Tibial nerve (tissue), 4 donors: Measurements from ENCODE around the gene SRSF10. TPM values are rescaled to one million over a fixed set of nuclear protein-coding genes. Genes with fewer than 3 reads are reported as not detected.

Source experiments
- DNase-seq, 2 donors: peaks; one replicate each; pipeline ENCODE4 v3.0.0-alpha.2; 2019; ENCODE audit warnings: low spot score in 2 of 2
- H3K27ac ChIP-seq, 4 donors: fragments of 200-600 bp; sonication (generic) in 3 of 4; one replicate each; pipeline ENCODE4 v1.5.1; 2017 to 2019; ENCODE audit warnings: mild to moderate bottlenecking in 1 of 4
- H3K27me3 ChIP-seq, 2 donors: fragments of 200-600 bp; sonication (generic) in 1 of 2; one replicate each; pipeline versions ENCODE4 v1.5.1 to v1.6.0; 2017 to 2019
- H3K36me3 ChIP-seq, 3 donors: fragments of 200-600 bp; sonication (generic); one replicate each; pipeline ENCODE4 v1.5.1; 2018 to 2019
- H3K4me1 ChIP-seq, 4 donors: fragments of 200-600 bp; sonication (generic) in 3 of 4; one replicate each; pipeline ENCODE4 v1.5.1; 2017 to 2019
- H3K4me3 ChIP-seq, 4 donors: fragments of 200-600 bp; sonication (generic) in 3 of 4; one replicate each; pipeline ENCODE4 v1.5.1; 2017 to 2019; ENCODE audit warnings: mild to moderate bottlenecking in 1 of 4, moderate library complexity in 1 of 4
- H3K9me3 ChIP-seq, 4 donors: fragments of 200-600 bp; sonication (generic) in 3 of 4; one replicate each; pipeline ENCODE4 v1.5.1; 2017 to 2019
- EP300 ChIP-seq, 2 donors: sonication (generic); formaldehyde crosslinking; IDR thresholded peaks; one replicate each; pipeline ENCODE4 v1.6.1; 2017; ENCODE audit warnings: antibody characterized with exemption in 2 of 2, mild to moderate bottlenecking in 1 of 2
- POLR2A ChIP-seq, 2 donors: fragments of 450-650 bp; IDR thresholded peaks; one replicate each; pipeline ENCODE4 v1.6.1; 2017; ENCODE audit warnings: antibody characterized with exemption in 2 of 2, mild to moderate bottlenecking in 2 of 2, moderate library complexity in 2 of 2
- WGBS, 2 donors: methylation state at CpG; one replicate each; pipeline ENCODE4 v1.1.5; 2018; 5-methylcytosine and 5-hydroxymethylcytosine counted together
- total RNA-seq, 4 donors: library from RNA; depleted of rRNA; stranded (reverse); fragments of >200 nt; gene quantifications; one replicate each; pipeline ENCODE4 v1.1.0, GENCODE V29; 2016
- TF ChIP-seq, protein P1 (sequence below), 5 experiments: fragments of 200-600 bp in 3 of 5; fragments of 450-650 bp in 2 of 5; sonication (generic) in 3 of 5; IDR thresholded peaks; one replicate each; pipeline ENCODE4 v1.5.1; 2016 to 2019; ENCODE audit warnings: antibody characterized with exemption in 5 of 5, mild to moderate bottlenecking in 3 of 5, moderate library complexity in 2 of 5

SRSF10 gene
- total RNA-seq, 4 donors from 2014 or later, result 58.6 to 113 (median 89.9) TPM

GRCh38 chr1:23980728-23981070 lies 572 bp upstream of the SRSF10 start:
- Histone ChIP-seq H3K27ac (peak overlapping the region; percentile 93 to 99 (median 98)), H3K4me3 (peak overlapping the region; percentile 45 to 93 (median 82)), H3K36me3 (no peaks in the 10 kb centered on the region), H3K9me3 (no peaks in the 10 kb centered on the region), H3K27me3 (no peaks in the 10 kb centered on the region), H3K4me1 (peaks cover 0 to 53% (median 33%) of the 10 kb centered on the region in 4 donors)
- 39 to 43% methylated on average over 6 of the region's 6 CpGs for WGBS, 2 donors
- DNase-seq, result peak in 1 of 2 donors; percentile 22
- TF ChIP-seq, protein P1, sequence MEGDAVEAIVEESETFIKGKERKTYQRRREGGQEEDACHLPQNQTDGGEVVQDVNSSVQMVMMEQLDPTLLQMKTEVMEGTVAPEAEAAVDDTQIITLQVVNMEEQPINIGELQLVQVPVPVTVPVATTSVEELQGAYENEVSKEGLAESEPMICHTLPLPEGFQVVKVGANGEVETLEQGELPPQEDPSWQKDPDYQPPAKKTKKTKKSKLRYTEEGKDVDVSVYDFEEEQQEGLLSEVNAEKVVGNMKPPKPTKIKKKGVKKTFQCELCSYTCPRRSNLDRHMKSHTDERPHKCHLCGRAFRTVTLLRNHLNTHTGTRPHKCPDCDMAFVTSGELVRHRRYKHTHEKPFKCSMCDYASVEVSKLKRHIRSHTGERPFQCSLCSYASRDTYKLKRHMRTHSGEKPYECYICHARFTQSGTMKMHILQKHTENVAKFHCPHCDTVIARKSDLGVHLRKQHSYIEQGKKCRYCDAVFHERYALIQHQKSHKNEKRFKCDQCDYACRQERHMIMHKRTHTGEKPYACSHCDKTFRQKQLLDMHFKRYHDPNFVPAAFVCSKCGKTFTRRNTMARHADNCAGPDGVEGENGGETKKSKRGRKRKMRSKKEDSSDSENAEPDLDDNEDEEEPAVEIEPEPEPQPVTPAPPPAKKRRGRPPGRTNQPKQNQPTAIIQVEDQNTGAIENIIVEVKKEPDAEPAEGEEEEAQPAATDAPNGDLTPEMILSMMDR (IDR thresholded peaks at IDR 0.05), result no peak
- TF ChIP-seq POLR2A (IDR thresholded peaks at IDR 0.05) (no peak), EP300 (IDR thresholded peaks at IDR 0.05) (no peak)

GRCh38 chr1:23979387-23979880 lies 693 bp downstream of the SRSF10 start:
- H3K27ac ChIP-seq, result peak overlapping the region; percentile 93 to 99 (median 98)
- peak overlapping the region; percentile 70 to 97 (median 93) for H3K4me3 ChIP-seq
- H3K4me1 ChIP-seq, result peaks cover 0 to 59% (median 37%) of the 10 kb centered on the region in 4 donors
- H3K9me3 ChIP-seq, result no peaks in the 10 kb centered on the region
- WGBS, 2 donors, result 0 to 1% methylated on average over 13 of the region's 13 CpGs
- no peaks in the 10 kb centered on the region for H3K27me3 ChIP-seq
- peaks cover 0 to 5% (median 0%) of the 10 kb centered on the region in 3 donors for H3K36me3 ChIP-seq
- DNase-seq, result no peak
- TF ChIP-seq POLR2A (IDR thresholded peaks at IDR 0.05) (no peak), EP300 (IDR thresholded peaks at IDR 0.05) (no peak)
- TF ChIP-seq, protein P1 (IDR thresholded peaks at IDR 0.05), result no peak

- no peaks in the 10 kb centered on the region for H3K27me3 ChIP-seq
- TF ChIP-seq POLR2A (IDR thresholded peaks at IDR 0.05) (no peak), EP300 (IDR thresholded peaks at IDR 0.05) (no peak)
- TF ChIP-seq, protein P1 (IDR thresholded peaks at IDR 0.05), result no peak
- H3K4me1 ChIP-seq, result peaks cover 0 to 61% (median 39%) of the 10 kb centered on the region in 4 donors
- H3K27ac ChIP-seq, result peak overlapping the region in 3 of 4 donors; percentile 36 to 99 (median 99)
- 1 to 4% methylated on average over 4 of the region's 4 CpGs for WGBS, 2 donors
- no peaks in the 10 kb centered on the region for H3K9me3 ChIP-seq
- H3K4me3 ChIP-seq, result peak overlapping the region; percentile 70 to 97 (median 93)
- DNase-seq, result no peak
- peaks cover 0 to 11% (median 0%) of the 10 kb centered on the region in 3 donors for H3K36me3 ChIP-seq
Observed at GRCh38 chr1:23978805-23979204, 1.3 kb downstream of the SRSF10 start.

- Histone ChIP-seq H3K27ac (peak overlapping the region in 2 of 4 donors; percentile 99), H3K27me3 (no peaks in the 10 kb centered on the region), H3K36me3 (peaks cover 0 to 20% (median 0%) of the 10 kb centered on the region in 3 donors), H3K9me3 (no peaks in the 10 kb centered on the region), H3K4me1 (peaks cover 0 to 66% (median 40%) of the 10 kb centered on the region in 4 donors), H3K4me3 (no peak overlapping the region)
- DNase-seq, result no peak
- TF ChIP-seq POLR2A (IDR thresholded peaks at IDR 0.05), result no peak
- TF ChIP-seq, protein P1 (IDR thresholded peaks at IDR 0.05), result no peak
- 47 to 65% methylated on average over 1 of the region's 1 CpG for WGBS, 2 donors
Observed at GRCh38 chr1:23977854-23978191, 2.3 kb downstream of the SRSF10 start.

GRCh38 chr1:23977187-23977853 lies 2.8 kb downstream of the SRSF10 start:
- Histone ChIP-seq H3K36me3 (peaks cover 0 to 25% (median 0%) of the 10 kb centered on the region in 3 donors), H3K4me3 (peak overlapping the region in 1 of 4 donors; percentile 3), H3K4me1 (peaks cover 0 to 66% (median 40%) of the 10 kb centered on the region in 4 donors), H3K27ac (peak overlapping the region in 2 of 4 donors; percentile 99), H3K9me3 (no peaks in the 10 kb centered on the region), H3K27me3 (no peaks in the 10 kb centered on the region)
- no peak for DNase-seq
- WGBS, 2 donors, result 48 to 52% methylated on average over 4 of the region's 4 CpGs
- TF ChIP-seq, protein P1 (IDR thresholded peaks at IDR 0.05), result no peak
- TF ChIP-seq EP300 (IDR thresholded peaks at IDR 0.05), result no peak
- TF ChIP-seq POLR2A (IDR thresholded peaks at IDR 0.05), result no peak
